ENCODE results near the gene ABCA2.

ABCA2 gene

DNA sequence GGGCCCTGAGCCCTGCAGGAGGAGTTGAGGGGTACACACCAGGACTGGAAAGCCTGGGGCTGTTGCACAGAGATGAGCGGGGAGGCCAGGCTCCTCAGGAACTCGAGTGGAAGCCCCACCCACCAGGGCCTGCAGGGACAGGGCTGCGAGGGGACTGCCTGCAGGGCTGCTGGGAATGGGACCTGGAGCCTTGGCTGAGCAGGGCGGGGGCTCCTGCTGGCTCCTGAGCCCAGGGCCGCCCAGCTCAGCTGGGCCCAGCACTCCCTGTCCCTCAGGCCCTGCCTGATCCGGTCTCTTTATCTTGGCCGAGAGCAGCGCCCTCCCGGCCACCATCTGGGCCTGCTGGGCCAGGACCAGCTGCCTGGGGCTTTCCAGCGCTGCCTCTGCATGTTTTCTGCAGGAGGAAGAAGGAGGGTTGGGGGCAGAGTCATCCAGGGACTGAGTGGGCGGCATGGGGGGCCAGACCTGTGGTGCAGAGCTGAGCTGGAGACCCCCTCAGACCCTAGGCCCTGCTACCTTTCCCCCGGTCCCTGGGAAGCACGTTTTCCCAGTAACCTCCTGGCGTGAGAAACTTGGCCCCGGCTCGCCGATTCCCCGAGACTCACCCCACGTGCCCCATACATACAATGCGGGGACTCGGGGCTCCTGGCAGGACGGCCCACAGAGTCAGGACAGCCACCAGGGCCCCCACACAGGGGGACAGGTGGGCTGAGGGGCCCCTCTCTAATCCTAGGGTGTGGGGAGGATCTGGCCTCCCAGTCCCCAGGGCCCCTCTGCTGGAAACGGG, 66.6 kb downstream of the ABCA2 start:
- no peak overlapping the region for H3K4me3 ChIP-seq (ENCODE audit: low read length)
- no peak for DNase-seq (ENCODE audit: low read depth, low spot score)

DNA sequence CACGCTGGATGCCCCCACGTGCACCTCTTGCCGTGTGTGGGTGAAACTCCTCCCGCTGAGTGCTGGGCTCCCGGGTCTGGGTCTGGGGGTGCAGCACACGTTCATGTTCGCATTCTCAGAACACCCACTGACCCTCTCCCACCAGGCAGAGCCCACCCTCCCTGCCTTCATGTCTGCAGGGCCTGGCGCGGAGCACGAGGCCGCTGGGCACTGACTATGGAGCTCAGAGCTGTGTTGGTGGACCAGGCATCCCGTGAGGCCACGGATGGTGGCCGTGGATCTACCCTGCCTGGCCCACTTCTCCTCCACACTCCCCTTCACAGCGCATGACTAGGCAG, 67.1 kb downstream of the ABCA2 start:
- H3K4me3 ChIP-seq (ENCODE audit: low read length) = no peak overlapping the region
- no peak for DNase-seq (ENCODE audit: low read depth, low spot score)

DNA sequence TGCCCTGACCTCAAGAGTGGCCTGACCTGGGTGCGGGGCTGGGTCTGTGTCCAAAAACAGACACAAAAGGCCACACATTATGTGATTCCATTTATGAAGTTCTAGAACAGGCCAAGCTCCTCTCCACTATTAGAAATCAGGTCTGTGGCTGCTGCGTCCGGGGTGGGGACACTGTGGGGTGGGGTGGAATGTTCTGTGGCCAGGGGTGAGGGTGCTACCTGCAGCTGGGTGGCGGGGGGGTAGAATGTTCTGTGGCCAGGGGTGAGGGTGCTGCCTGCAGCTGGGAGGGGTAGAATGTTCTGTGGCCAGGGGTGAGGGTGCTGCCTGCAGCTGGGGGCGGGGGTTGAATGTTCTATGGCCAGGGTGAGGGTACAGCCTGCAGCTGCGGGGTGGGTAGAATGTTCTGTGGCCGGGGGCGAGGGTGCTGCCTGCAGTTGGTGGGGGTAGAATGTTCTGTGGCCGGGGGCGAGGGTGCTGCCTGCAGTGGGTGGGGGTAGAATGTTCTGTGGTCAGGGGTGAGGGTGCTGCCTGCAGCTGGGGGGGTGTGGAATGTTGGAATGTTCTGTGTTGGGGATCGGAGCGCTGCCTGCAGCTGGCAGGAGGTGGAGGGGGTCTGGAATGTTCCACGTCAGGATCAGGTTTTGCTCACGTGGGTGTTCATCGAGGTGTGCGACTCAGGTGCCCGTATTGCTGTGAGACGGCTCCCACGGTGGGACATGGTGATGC, 67.7 kb downstream of the ABCA2 start:
- no peak overlapping the region for H3K4me3 ChIP-seq (ENCODE audit: low read length)
- no peak for DNase-seq (ENCODE audit: low read depth, low spot score)

DNA sequence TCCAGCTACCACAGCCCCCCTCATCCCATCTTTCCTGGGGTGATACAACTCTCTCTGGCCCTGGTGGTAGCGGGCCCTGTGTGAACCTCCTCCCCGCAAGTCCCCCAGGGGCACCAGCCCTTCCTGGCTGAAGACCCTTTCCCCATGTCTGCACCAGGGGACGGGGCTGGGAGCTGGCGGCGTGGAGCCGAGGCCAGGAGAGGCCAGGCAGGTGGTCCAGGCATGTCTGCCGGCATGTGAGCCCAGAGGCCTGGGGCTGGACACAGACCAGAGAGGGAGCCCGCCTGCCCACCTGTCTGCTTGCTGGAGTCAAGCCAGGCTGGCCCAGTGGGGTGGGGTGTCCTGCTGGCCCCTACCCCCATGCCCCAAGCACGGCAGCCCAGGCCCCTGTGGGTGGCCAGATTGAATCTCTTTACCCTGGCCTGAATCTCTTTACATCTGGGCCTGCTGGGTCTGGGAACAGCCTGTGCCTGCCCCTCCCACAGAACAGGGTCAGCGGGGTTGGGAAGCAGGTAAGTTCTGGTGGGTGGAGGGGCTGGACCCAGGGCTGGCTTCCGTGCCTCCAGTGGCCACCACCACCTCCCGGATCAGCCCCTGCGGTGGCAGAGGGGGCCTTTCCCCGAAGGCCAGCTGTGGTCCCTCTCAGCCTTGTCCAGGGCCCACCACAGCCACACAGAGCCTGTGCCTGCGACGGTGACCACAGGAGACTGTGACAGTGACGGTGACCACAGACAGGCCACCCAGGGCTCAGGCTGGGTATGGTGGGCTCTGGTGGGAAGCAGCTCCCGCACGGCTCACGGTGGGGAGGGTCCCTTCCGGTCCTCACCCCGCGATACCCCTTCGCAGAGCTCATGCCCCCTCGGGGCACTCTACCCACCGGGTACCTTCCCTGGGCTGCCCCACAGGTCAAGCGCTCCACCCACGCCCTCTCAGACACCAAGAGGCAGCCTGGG, 68.9 kb downstream of the ABCA2 start:
- H3K4me3 ChIP-seq (ENCODE audit: low read length) = no peak overlapping the region
- no peak for DNase-seq (ENCODE audit: low read depth, low spot score)

DNA sequence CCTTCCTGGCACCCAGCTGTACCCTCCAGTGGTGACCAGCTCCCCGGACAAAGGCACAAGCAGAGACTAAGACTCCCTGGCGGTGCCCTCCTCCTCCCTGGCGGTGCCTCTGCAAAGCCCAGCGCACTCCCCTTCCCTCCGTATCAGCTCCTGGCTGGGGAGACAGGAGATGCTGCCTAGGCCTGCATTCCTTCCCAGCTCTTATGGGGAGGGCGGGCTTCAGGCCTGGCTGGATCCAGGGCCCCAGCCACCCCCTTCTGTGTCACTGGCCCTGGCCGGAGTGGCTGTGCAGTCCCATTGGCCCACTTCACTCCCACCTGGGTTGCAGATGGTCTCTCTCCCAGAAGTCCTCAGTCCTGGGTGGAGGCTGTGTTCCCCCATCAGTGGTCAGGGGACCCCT, 69.6 kb downstream of the ABCA2 start:
- no peak overlapping the region for H3K4me3 ChIP-seq (ENCODE audit: low read length)
- DNase-seq (ENCODE audit: low read depth, low spot score) = no peak

DNA sequence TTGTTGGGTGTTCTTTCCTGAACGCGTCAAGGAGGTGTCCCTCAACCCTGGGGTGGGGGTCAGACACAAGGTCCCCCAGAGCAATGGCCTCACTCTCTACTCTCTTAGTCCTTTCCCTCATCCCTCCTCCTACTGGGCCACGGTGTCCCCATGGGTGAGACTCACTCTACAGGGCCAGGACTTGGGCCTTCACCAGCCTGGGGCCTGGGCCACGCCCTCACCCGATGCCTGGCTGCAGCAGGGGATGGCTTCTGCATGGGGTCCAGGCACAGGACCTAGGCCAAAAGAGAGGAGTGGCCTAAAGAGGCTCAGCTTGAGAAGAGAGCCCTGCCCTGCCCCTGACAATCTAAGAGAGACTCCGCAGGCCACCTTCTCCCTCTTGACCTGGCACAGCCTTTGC, 70.1 kb downstream of the ABCA2 start:
- H3K4me3 ChIP-seq (ENCODE audit: low read length) = no peak overlapping the region
- no peak for DNase-seq (ENCODE audit: low read depth, low spot score)

DNA sequence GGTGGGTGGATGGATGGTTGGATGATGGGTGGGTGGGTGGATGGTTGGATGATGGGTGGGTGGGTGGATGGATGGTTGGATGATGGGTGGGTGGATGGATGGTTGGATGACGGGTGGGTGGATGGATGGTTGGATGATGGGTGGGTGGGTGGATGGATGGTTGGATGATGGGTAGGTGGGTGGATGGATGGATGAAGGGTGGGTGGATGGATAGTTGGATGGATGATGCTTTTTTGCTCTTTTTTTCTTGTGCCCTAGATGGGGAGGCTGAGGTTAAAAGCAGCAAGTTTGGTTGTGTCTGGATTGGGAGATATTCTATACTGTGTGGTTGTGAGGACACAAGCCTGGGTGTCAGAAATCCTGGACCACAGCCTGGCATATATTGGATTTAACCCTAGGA, 70.6 kb downstream of the ABCA2 start:
- no peak for DNase-seq (ENCODE audit: low read depth, low spot score)
- H3K4me3 ChIP-seq (ENCODE audit: low read length) = no peak overlapping the region
